Panc1 (cell line): Measurements from ENCODE around the gene IFI6. TPM values are rescaled to one million over a fixed set of nuclear protein-coding genes. Genes with fewer than 3 reads are reported as not detected.
"Not testable (repeated sequence)": the region's sequence is repeated elsewhere in the genome, so short reads cannot be mapped to it uniquely, and the experiment has no call there.

Source experiments
- ATAC-seq: fragments of 200-7000 bp; cut with Tn5 transposase; 2 replicates; pipeline ENCODE4 v1.9.1; 2020; ENCODE audit warnings: mild to moderate bottlenecking, moderate library complexity
- BruUV-seq: library from RNA; stranded (reverse); fragments of 400-500 nt; replicated peaks from 2 replicates; lab custom pipeline; 2021; lab: Mats Ljungman, UMichigan
- CTCF ChIA-PET: fragments of 300-600 bp; sonication (Branson Sonifier 250); formaldehyde crosslinking; loops from one replicate; lab custom pipeline; 2022; ENCODE audit warnings: antibody characterized with exemption; lab: Charles Lee
- POLR2A ChIA-PET: fragments of 300-600 bp; sonication (Branson Sonifier 250); formaldehyde crosslinking; loops from one replicate; lab custom pipeline; 2022; ENCODE audit warnings: antibody characterized with exemption; lab: Charles Lee
- DNase-seq: peaks from one replicate; pipeline ENCODE4 v3.0.0-alpha.2; 2010; ENCODE audit warnings: low read depth, low spot score
- H3K27ac ChIP-seq: 2 replicates; pipeline ENCODE4 v1.5.1; 2011; ENCODE audit warnings: mild to moderate bottlenecking, low read length, inconsistent platforms
- H3K27me3 ChIP-seq: fragments of 200-500 bp; sonication (Bioruptor generic); 2 replicates; pipeline ENCODE4 v1.6.0; 2014; ENCODE audit warnings: low read length, inconsistent platforms; ENCODE audit not compliant: control insufficient read depth, insufficient read depth
- H3K36me3 ChIP-seq: fragments of 200-500 bp; sonication (Bioruptor generic); 2 replicates; pipeline ENCODE4 v1.5.1; 2014; ENCODE audit warnings: inconsistent platforms, mild to moderate bottlenecking, low read length, moderate library complexity; ENCODE audit not compliant: control insufficient read depth, insufficient read depth
- H3K4me1 ChIP-seq: 2 replicates; pipeline ENCODE4 v1.5.1; 2011; ENCODE audit warnings: inconsistent platforms, mild to moderate bottlenecking, low read length, moderate library complexity; ENCODE audit not compliant: control insufficient read depth, insufficient read depth
- H3K4me3 ChIP-seq, 2 experiments: 2 replicates each; pipeline ENCODE4 v1.5.1; 2011 to 2012; ENCODE audit warnings: low read depth in 2 of 2, low read length in 2 of 2, mild to moderate bottlenecking in 2 of 2, inconsistent platforms in 1 of 2, moderate library complexity in 1 of 2
- H3K9me3 ChIP-seq: fragments of 200-500 bp; sonication (Bioruptor generic); 2 replicates; pipeline ENCODE4 v1.5.1; 2014; ENCODE audit warnings: low read depth, mild to moderate bottlenecking, inconsistent platforms, low read length, moderate library complexity; ENCODE audit not compliant: control insufficient read depth, insufficient read depth
- POLR2AphosphoS5 ChIP-seq: IDR thresholded peaks from 2 replicates; pipeline ENCODE4 v1.6.1; 2012; ENCODE audit warnings: mild to moderate bottlenecking, low read depth, low read length, moderate library complexity
- SIN3A ChIP-seq: IDR thresholded peaks from 2 replicates; pipeline ENCODE4 v1.6.1; 2012; ENCODE audit warnings: low read depth, mild to moderate bottlenecking, low read length, moderate library complexity, borderline replicate concordance; ENCODE audit not compliant: insufficient read depth
- TCF7L2 ChIP-seq: IDR thresholded peaks from 2 replicates; pipeline ENCODE4 v1.6.1; 2011; ENCODE audit warnings: mild to moderate bottlenecking, low read depth, low read length, inconsistent platforms
- in situ Hi-C: cut with HindIII; loops from 2 replicates; pipeline ENCODE4 v1.10.0; 2016; ENCODE audit warnings: low sequenced_read_pairs, low pct_unique_long_range_greater_than_20kb
- intact Hi-C: fragments of 100-400 bp; cut with micrococcal nuclease; formaldehyde crosslinking; loops from one replicate; pipeline ENCODE4 v1.10.0; 2022; ENCODE audit not compliant: unreplicated experiment
- total RNA-seq: library from RNA; stranded (reverse); gene quantifications from one replicate; pipeline ENCODE4 v1.2.1, GENCODE V29; 2021; ENCODE audit not compliant: unreplicated experiment
- TF ChIP-seq, protein P1 (sequence below): fragments of 450-650 bp; IDR thresholded peaks from 2 replicates; pipeline ENCODE4 v1.5.1; 2017; ENCODE audit warnings: mild to moderate bottlenecking
- TF ChIP-seq, protein P2 (sequence below), 2 experiments: IDR thresholded peaks; 2 replicates each; pipeline ENCODE4 v1.6.1; 2011 to 2012; ENCODE audit warnings: low read depth in 2 of 2, control low read depth in 1 of 2, low read length in 1 of 2, mild to moderate bottlenecking in 1 of 2, moderate library complexity in 1 of 2; ENCODE audit not compliant: insufficient read depth in 1 of 2

Gene IFI6
- total RNA-seq, 1 experiment from 2014 or later: 39.1 TPM

GRCh38 chr1:27704958-27705357 is 33.0 kb upstream of the IFI6 start:
- Histone ChIP-seq H3K27me3 (no peaks in the 10 kb centered on the region), H3K27ac (no peak overlapping the region), H3K4me3 (no peak overlapping the region), H3K36me3 (no peaks in the 10 kb centered on the region), H3K9me3 (no peaks in the 10 kb centered on the region; the same call in 1 of the 2 replicates), H3K4me1 (no peaks in the 10 kb centered on the region)
- BruUV-seq: no TSS peak
- in situ Hi-C loops: no loop called here
- TF ChIP-seq, protein P1, sequence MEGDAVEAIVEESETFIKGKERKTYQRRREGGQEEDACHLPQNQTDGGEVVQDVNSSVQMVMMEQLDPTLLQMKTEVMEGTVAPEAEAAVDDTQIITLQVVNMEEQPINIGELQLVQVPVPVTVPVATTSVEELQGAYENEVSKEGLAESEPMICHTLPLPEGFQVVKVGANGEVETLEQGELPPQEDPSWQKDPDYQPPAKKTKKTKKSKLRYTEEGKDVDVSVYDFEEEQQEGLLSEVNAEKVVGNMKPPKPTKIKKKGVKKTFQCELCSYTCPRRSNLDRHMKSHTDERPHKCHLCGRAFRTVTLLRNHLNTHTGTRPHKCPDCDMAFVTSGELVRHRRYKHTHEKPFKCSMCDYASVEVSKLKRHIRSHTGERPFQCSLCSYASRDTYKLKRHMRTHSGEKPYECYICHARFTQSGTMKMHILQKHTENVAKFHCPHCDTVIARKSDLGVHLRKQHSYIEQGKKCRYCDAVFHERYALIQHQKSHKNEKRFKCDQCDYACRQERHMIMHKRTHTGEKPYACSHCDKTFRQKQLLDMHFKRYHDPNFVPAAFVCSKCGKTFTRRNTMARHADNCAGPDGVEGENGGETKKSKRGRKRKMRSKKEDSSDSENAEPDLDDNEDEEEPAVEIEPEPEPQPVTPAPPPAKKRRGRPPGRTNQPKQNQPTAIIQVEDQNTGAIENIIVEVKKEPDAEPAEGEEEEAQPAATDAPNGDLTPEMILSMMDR: no peak
- TF ChIP-seq, protein P2, sequence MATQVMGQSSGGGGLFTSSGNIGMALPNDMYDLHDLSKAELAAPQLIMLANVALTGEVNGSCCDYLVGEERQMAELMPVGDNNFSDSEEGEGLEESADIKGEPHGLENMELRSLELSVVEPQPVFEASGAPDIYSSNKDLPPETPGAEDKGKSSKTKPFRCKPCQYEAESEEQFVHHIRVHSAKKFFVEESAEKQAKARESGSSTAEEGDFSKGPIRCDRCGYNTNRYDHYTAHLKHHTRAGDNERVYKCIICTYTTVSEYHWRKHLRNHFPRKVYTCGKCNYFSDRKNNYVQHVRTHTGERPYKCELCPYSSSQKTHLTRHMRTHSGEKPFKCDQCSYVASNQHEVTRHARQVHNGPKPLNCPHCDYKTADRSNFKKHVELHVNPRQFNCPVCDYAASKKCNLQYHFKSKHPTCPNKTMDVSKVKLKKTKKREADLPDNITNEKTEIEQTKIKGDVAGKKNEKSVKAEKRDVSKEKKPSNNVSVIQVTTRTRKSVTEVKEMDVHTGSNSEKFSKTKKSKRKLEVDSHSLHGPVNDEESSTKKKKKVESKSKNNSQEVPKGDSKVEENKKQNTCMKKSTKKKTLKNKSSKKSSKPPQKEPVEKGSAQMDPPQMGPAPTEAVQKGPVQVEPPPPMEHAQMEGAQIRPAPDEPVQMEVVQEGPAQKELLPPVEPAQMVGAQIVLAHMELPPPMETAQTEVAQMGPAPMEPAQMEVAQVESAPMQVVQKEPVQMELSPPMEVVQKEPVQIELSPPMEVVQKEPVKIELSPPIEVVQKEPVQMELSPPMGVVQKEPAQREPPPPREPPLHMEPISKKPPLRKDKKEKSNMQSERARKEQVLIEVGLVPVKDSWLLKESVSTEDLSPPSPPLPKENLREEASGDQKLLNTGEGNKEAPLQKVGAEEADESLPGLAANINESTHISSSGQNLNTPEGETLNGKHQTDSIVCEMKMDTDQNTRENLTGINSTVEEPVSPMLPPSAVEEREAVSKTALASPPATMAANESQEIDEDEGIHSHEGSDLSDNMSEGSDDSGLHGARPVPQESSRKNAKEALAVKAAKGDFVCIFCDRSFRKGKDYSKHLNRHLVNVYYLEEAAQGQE (IDR thresholded peaks at IDR 0.05; ENCODE audit: insufficient read depth in 1 of 2, low read depth in 2 of 2, low read length in 1 of 2): no peak
- DNase-seq (no peak), ATAC-seq (no peak)
- POLR2A ChIA-PET: interaction anchor here (0.6 to 0.9 kb wide), 2 partner anchors 15 to 517 kb away, joined by 3 to 6 read pairs; no protein-coding TSS in a partner anchor
- intact Hi-C loops: no loop called here
- CTCF ChIA-PET: interaction anchor here (0.7 kb wide), 1 partner anchor 39 kb away, joined by 3 read pairs; no protein-coding TSS in a partner anchor

GRCh38 chr1:27696835-27697234 is 24.8 kb upstream of the IFI6 start:
- H3K27me3 ChIP-seq, BruUV-seq, ATAC-seq, intact Hi-C loops, in situ Hi-C loops, H3K36me3 ChIP-seq, DNase-seq, H3K4me3 ChIP-seq, POLR2A ChIA-PET, H3K27ac ChIP-seq, H3K9me3 ChIP-seq, H3K4me1 ChIP-seq: not testable (repeated sequence)
- CTCF ChIA-PET: interaction anchor here (1.0 kb wide), 1 partner anchor 28 kb away, joined by 3 read pairs; no protein-coding TSS in a partner anchor

DNA sequence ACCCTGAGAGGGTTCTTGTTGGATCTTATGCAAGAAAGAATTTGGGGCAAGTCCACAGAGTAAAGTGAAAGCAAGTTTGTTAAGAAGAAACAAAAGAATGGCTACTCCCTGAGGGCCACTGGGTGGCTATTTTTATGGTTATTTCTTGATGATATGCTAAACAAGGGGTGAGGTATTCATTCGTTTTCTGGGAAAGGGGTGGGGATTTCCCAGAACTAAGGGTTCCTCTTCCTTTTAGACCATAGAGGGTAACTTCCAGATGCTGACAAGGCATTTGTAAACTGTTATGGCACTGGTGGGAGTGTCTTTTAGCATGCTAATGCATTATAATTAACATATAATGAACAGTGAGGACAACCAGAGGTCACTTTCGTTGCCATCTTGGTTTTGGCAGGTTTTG is 18.2 kb upstream of the IFI6 start:
- CTCF ChIA-PET: no interaction called here
- no peak for DNase-seq
- BruUV-seq: no TSS peak
- intact Hi-C loops (no loop called here), in situ Hi-C loops (no loop called here)
- TF ChIP-seq SIN3A (no peak), TCF7L2 (no peak), POLR2AphosphoS5 (no peak)
- TF ChIP-seq, protein P1: no peak
- TF ChIP-seq, protein P2 (IDR thresholded peaks at IDR 0.05; ENCODE audit: insufficient read depth in 1 of 2, low read depth in 2 of 2, low read length in 1 of 2): no peak
- H3K27ac ChIP-seq: no peak overlapping the region
- POLR2A ChIA-PET: no interaction called here
- H3K36me3 ChIP-seq: no peaks in the 10 kb centered on the region
- H3K9me3 ChIP-seq: no peaks in the 10 kb centered on the region
- no peaks in the 10 kb centered on the region for H3K4me1 ChIP-seq
- H3K27me3 ChIP-seq: peaks cover 6% of the 10 kb centered on the region; the same call in 1 of the 2 replicates
- no peak for ATAC-seq
- no peak overlapping the region for H3K4me3 ChIP-seq
